Activated CD8-positive, alpha-beta memory T cell treated with anti-CD3 and anti-CD28 coated beads, Interleukin-2, amount 50 U/mL, for 24 hours (primary cell): Measurements from ENCODE around the gene PADI4.

ENCODE experiments used
- DNase-seq: peaks from one replicate; pipeline ENCODE4 v3.0.0-alpha.2; 2020; ENCODE audit errors: extremely low read depth

The PADI4 gene

GRCh38 chr1:17282836-17283235 lies 25.2 kb upstream of the PADI4 start:
- DNase-seq: no peak

GRCh38 chr1:17286646-17287045 lies 21.4 kb upstream of the PADI4 start:
- DNase-seq: no peak

- DNase-seq: no peak
Measured at GRCh38 chr1:17287130-17287776, 20.7 kb upstream of the PADI4 start.

- DNase-seq: no peak
Measured at GRCh38 chr1:17289721-17290120, 18.3 kb upstream of the PADI4 start.

- no peak for DNase-seq
Measured at GRCh38 chr1:17290553-17290952, 17.4 kb upstream of the PADI4 start.

GRCh38 chr1:17292299-17293160 lies 15.5 kb upstream of the PADI4 start:
- DNase-seq: no peak

- no peak for DNase-seq
Measured at GRCh38 chr1:17293681-17294425, 14.1 kb upstream of the PADI4 start.

- DNase-seq: no peak
Measured at GRCh38 chr1:17295292-17295691, 12.7 kb upstream of the PADI4 start.

GRCh38 chr1:17296086-17296485 lies 11.9 kb upstream of the PADI4 start:
- no peak for DNase-seq

GRCh38 chr1:17297991-17298390 lies 10.0 kb upstream of the PADI4 start:
- no peak for DNase-seq

- DNase-seq: no peak
Measured at GRCh38 chr1:17301767-17302166, 6.2 kb upstream of the PADI4 start.

GRCh38 chr1:17304151-17304825 lies 3.7 kb upstream of the PADI4 start:
- no peak for DNase-seq

GRCh38 chr1:17304826-17305175 lies 3.2 kb upstream of the PADI4 start:
- DNase-seq: no peak

GRCh38 chr1:17305576-17306095 lies 2.4 kb upstream of the PADI4 start:
- no peak for DNase-seq

- no peak for DNase-seq
Measured at GRCh38 chr1:17306407-17306806, 1.6 kb upstream of the PADI4 start.

GRCh38 chr1:17306921-17307320 lies 1.1 kb upstream of the PADI4 start:
- no peak for DNase-seq

GRCh38 chr1:17307329-17307728 lies 668 bp upstream of the PADI4 start:
- DNase-seq: no peak

- DNase-seq: no peak
Measured at GRCh38 chr1:17308593-17308992, 596 bp downstream of the PADI4 start.

GRCh38 chr1:17309426-17310067 lies 1.6 kb downstream of the PADI4 start:
- no peak for DNase-seq

- no peak for DNase-seq
Measured at GRCh38 chr1:17310068-17310640, 2.2 kb downstream of the PADI4 start.
